ENCODE measurements around the gene NPHP4. TPM values are rescaled to one million over a fixed set of nuclear protein-coding genes. Genes with fewer than 3 reads are reported as not detected.

The NPHP4 gene
- total RNA-seq, 1 donor from 2014 or later, result 12.8 TPM

GRCh38 chr1:5839161-5839880 lies 152.9 kb downstream of the NPHP4 start:
- Mint-ChIP-seq H3K4me3 (ENCODE audit: unreplicated experiment) (no peak overlapping the region), H3K9me3 (ENCODE audit: unreplicated experiment) (no peaks in the 10 kb centered on the region), H3K4me1 (ENCODE audit: unreplicated experiment) (no peaks in the 10 kb centered on the region), H3K36me3 (ENCODE audit: unreplicated experiment) (no peaks in the 10 kb centered on the region), H3K27me3 (ENCODE audit: unreplicated experiment) (no peaks in the 10 kb centered on the region), H3K27ac (ENCODE audit: unreplicated experiment) (no peak overlapping the region)
- DNase-seq (ENCODE audit: extremely low spot score, unreplicated experiment), result no peak
- TF ChIP-seq CTCF (IDR thresholded peaks at IDR 0.05), result no peak

GRCh38 chr1:5837976-5838653 lies 154.1 kb downstream of the NPHP4 start:
- no peaks in the 10 kb centered on the region for H3K36me3 Mint-ChIP-seq (ENCODE audit: unreplicated experiment)
- no peak for DNase-seq (ENCODE audit: extremely low spot score, unreplicated experiment)
- TF ChIP-seq CTCF (IDR thresholded peaks at IDR 0.05), result no peak
- no peaks in the 10 kb centered on the region for H3K27me3 Mint-ChIP-seq (ENCODE audit: unreplicated experiment)
- no peak overlapping the region for H3K4me3 Mint-ChIP-seq (ENCODE audit: unreplicated experiment)
- H3K4me1 Mint-ChIP-seq (ENCODE audit: unreplicated experiment), result no peaks in the 10 kb centered on the region
- no peaks in the 10 kb centered on the region for H3K9me3 Mint-ChIP-seq (ENCODE audit: unreplicated experiment)
- H3K27ac Mint-ChIP-seq (ENCODE audit: unreplicated experiment), result no peak overlapping the region

GRCh38 chr1:5836776-5837440 lies 155.3 kb downstream of the NPHP4 start:
- H3K27me3 Mint-ChIP-seq (ENCODE audit: unreplicated experiment), result no peaks in the 10 kb centered on the region
- no peak for DNase-seq (ENCODE audit: extremely low spot score, unreplicated experiment)
- H3K36me3 Mint-ChIP-seq (ENCODE audit: unreplicated experiment), result no peaks in the 10 kb centered on the region
- H3K4me1 Mint-ChIP-seq (ENCODE audit: unreplicated experiment), result no peaks in the 10 kb centered on the region
- no peak overlapping the region for H3K27ac Mint-ChIP-seq (ENCODE audit: unreplicated experiment)
- H3K9me3 Mint-ChIP-seq (ENCODE audit: unreplicated experiment), result no peaks in the 10 kb centered on the region
- no peak overlapping the region for H3K4me3 Mint-ChIP-seq (ENCODE audit: unreplicated experiment)
- no peak for TF ChIP-seq CTCF (IDR thresholded peaks at IDR 0.05)

GRCh38 chr1:5835179-5835562 lies 157.1 kb downstream of the NPHP4 start:
- Mint-ChIP-seq H3K9me3 (ENCODE audit: unreplicated experiment) (no peaks in the 10 kb centered on the region), H3K4me1 (ENCODE audit: unreplicated experiment) (no peaks in the 10 kb centered on the region), H3K27me3 (ENCODE audit: unreplicated experiment) (no peaks in the 10 kb centered on the region), H3K4me3 (ENCODE audit: unreplicated experiment) (no peak overlapping the region), H3K36me3 (ENCODE audit: unreplicated experiment) (no peaks in the 10 kb centered on the region), H3K27ac (ENCODE audit: unreplicated experiment) (no peak overlapping the region)
- no peak for TF ChIP-seq CTCF (IDR thresholded peaks at IDR 0.05)
- no peak for DNase-seq (ENCODE audit: extremely low spot score, unreplicated experiment)
